ENCODE measurements around the gene XKRX. TPM values are rescaled to one million over a fixed set of nuclear protein-coding genes. Genes with fewer than 3 reads are reported as not detected.
A peak's percentile ranks its signal among the peaks of the same experiment; 100 is the strongest.

XKRX gene
- total and polyA plus RNA-seq, 4 donors, result under 0.01 TPM; not detected in 3

GRCh38 chrX:100904433-100904832, 24.3 kb downstream of the XKRX start:
- no peak overlapping the region for H3K27ac ChIP-seq (ENCODE audit: low read depth in 1 of 2, low read length in 2 of 2)
- H3K9me3 ChIP-seq (ENCODE audit: control insufficient read depth in 4 of 4, low read length in 3 of 4), result peaks cover 0 to 4% (median 1%) of the 10 kb centered on the region in 4 donors
- no peaks in the 10 kb centered on the region for H3K27me3 ChIP-seq (ENCODE audit: control insufficient read depth in 4 of 4, insufficient read depth in 4 of 4, low read length in 3 of 4)
- H3K4me1 ChIP-seq (ENCODE audit: control insufficient read depth in 4 of 4, insufficient read depth in 4 of 4, low read length in 3 of 4), result no peaks in the 10 kb centered on the region
- no peak overlapping the region for H3K9ac ChIP-seq (ENCODE audit: low read depth in 1 of 2, low read length in 2 of 2)
- H3K4me3 ChIP-seq (ENCODE audit: low read depth in 1 of 3, low read length in 3 of 3), result no peak overlapping the region
- 38% methylated on average over 2 of the region's 2 CpGs for WGBS
- DNase-seq (ENCODE audit: low spot score), result no peak
- no peak for TF ChIP-seq HNF4A (conservative IDR thresholded peaks at IDR 0.05)
- no peak for TF ChIP-seq SP1 (IDR thresholded peaks at IDR 0.05)
- no peak for TF ChIP-seq FOXA2 (IDR thresholded peaks at IDR 0.05)
- no peak for TF ChIP-seq TAF1 (conservative IDR thresholded peaks at IDR 0.05)
- TF ChIP-seq CTCF (IDR thresholded peaks at IDR 0.05; ENCODE audit: low read depth, low read length, missing input control), result no peak
- TF ChIP-seq FOXA1 (IDR thresholded peaks at IDR 0.05), result no peak
- no peak for TF ChIP-seq MAX (IDR thresholded peaks at IDR 0.05)
- no peak for TF ChIP-seq NR2F2 (IDR thresholded peaks at IDR 0.05)
- TF ChIP-seq ATF3 (IDR thresholded peaks at IDR 0.05), result no peak
- H3K36me3 ChIP-seq (ENCODE audit: control insufficient read depth in 4 of 4, insufficient read depth in 3 of 4, low read depth in 1 of 4, low read length in 3 of 4), result no peaks in the 10 kb centered on the region

- Histone ChIP-seq H3K4me1 (ENCODE audit: control insufficient read depth in 4 of 4, insufficient read depth in 4 of 4, low read length in 3 of 4) (no peaks in the 10 kb centered on the region), H3K9me3 (ENCODE audit: control insufficient read depth in 4 of 4, low read length in 3 of 4) (no peaks in the 10 kb centered on the region), H3K27me3 (ENCODE audit: control insufficient read depth in 4 of 4, insufficient read depth in 4 of 4, low read length in 3 of 4) (no peaks in the 10 kb centered on the region), H3K9ac (ENCODE audit: low read depth in 1 of 2, low read length in 2 of 2) (no peak overlapping the region), H3K36me3 (ENCODE audit: control insufficient read depth in 4 of 4, insufficient read depth in 3 of 4, low read depth in 1 of 4, low read length in 3 of 4) (no peaks in the 10 kb centered on the region), H3K27ac (ENCODE audit: low read depth in 1 of 2, low read length in 2 of 2) (no peak overlapping the region), H3K4me3 (ENCODE audit: low read depth in 1 of 3, low read length in 3 of 3) (no peak overlapping the region)
- DNase-seq (ENCODE audit: low spot score), result no peak
- TF ChIP-seq CTCF (IDR thresholded peaks at IDR 0.05; ENCODE audit: low read depth, low read length, missing input control) (peak; percentile 22), RAD21 (IDR thresholded peaks at IDR 0.05) (peak; percentile 57 to 66), EGR1 (IDR thresholded peaks at IDR 0.05; ENCODE audit: low read depth in 2 of 2) (no peak)
- 30% methylated on average over 5 of the region's 5 CpGs for WGBS
These were observed 33.2 kb downstream of the XKRX start for GRCh38 chrX:100895365-100896075.

GRCh38 chrX:100883654-100884053, 45.1 kb downstream of the XKRX start:
- no peak for DNase-seq (ENCODE audit: low spot score)
- Histone ChIP-seq H3K27me3 (ENCODE audit: control insufficient read depth in 4 of 4, insufficient read depth in 4 of 4, low read length in 3 of 4) (peaks cover 0 to 2% (median 0%) of the 10 kb centered on the region in 4 donors), H3K4me3 (ENCODE audit: low read depth in 1 of 3, low read length in 3 of 3) (no peak overlapping the region), H3K36me3 (ENCODE audit: control insufficient read depth in 4 of 4, insufficient read depth in 3 of 4, low read depth in 1 of 4, low read length in 3 of 4) (no peaks in the 10 kb centered on the region), H3K4me1 (ENCODE audit: control insufficient read depth in 4 of 4, insufficient read depth in 4 of 4, low read length in 3 of 4) (no peaks in the 10 kb centered on the region), H3K9ac (ENCODE audit: low read depth in 1 of 2, low read length in 2 of 2) (no peak overlapping the region), H3K9me3 (ENCODE audit: control insufficient read depth in 4 of 4, low read length in 3 of 4) (no peaks in the 10 kb centered on the region), H3K27ac (ENCODE audit: low read depth in 1 of 2, low read length in 2 of 2) (no peak overlapping the region)
- 22% methylated on average over 4 of the region's 4 CpGs for WGBS
- TF ChIP-seq ZBTB33 (IDR thresholded peaks at IDR 0.05) (no peak), NR2F2 (IDR thresholded peaks at IDR 0.05) (no peak), HNF4A (conservative IDR thresholded peaks at IDR 0.05) (no peak), HNF4G (IDR thresholded peaks at IDR 0.05) (no peak), FOXA2 (IDR thresholded peaks at IDR 0.05) (no peak), EGR1 (IDR thresholded peaks at IDR 0.05; ENCODE audit: low read depth in 2 of 2) (no peak), MAX (IDR thresholded peaks at IDR 0.05) (no peak), JUND (IDR thresholded peaks at IDR 0.05) (no peak), CTCF (IDR thresholded peaks at IDR 0.05; ENCODE audit: low read depth, low read length, missing input control) (no peak), YY1 (IDR thresholded peaks at IDR 0.05) (no peak), SP1 (IDR thresholded peaks at IDR 0.05) (no peak), RAD21 (IDR thresholded peaks at IDR 0.05) (no peak)

Data from liver (tissue), 9 donors.